GM19035 (cell line): ENCODE measurements around the gene SUGCT.
A peak's percentile ranks its signal among the peaks of the same experiment; 100 is the strongest.
"Not testable (repeated sequence)": the region's sequence is repeated elsewhere in the genome, so short reads cannot be mapped to it uniquely, and the experiment has no call there.

ENCODE experiments used
- ATAC-seq: cut with Tn5 transposase; IDR thresholded peaks from one replicate; pipeline ENCODE4 v1.9.1; 2021; ENCODE audit not compliant: unreplicated experiment

The SUGCT gene

GRCh38 chr7:40199076-40199802, 64.4 kb downstream of the SUGCT start:
- ATAC-seq: no peak

- ATAC-seq: no peak
These were observed 66.0 kb downstream of the SUGCT start for GRCh38 chr7:40200791-40201190.

GRCh38 chr7:40202851-40203250, 68.0 kb downstream of the SUGCT start:
- no peak for ATAC-seq

- ATAC-seq: no peak
These were observed 69.8 kb downstream of the SUGCT start for GRCh38 chr7:40204581-40204980.

GRCh38 chr7:40205992-40206391, 71.2 kb downstream of the SUGCT start:
- ATAC-seq: no peak

- no peak for ATAC-seq
These were observed 76.6 kb downstream of the SUGCT start for GRCh38 chr7:40211276-40212003.

GRCh38 chr7:40213291-40213690, 78.5 kb downstream of the SUGCT start:
- no peak for ATAC-seq

GRCh38 chr7:40213856-40214255, 79.1 kb downstream of the SUGCT start:
- no peak for ATAC-seq

- not testable (repeated sequence) for ATAC-seq
These were observed 83.8 kb downstream of the SUGCT start for GRCh38 chr7:40218612-40219011.

GRCh38 chr7:40219917-40220316, 85.1 kb downstream of the SUGCT start:
- ATAC-seq: no peak

- no peak for ATAC-seq
These were observed 85.7 kb downstream of the SUGCT start for GRCh38 chr7:40220421-40220911.

- ATAC-seq: no peak
These were observed 87.0 kb downstream of the SUGCT start for GRCh38 chr7:40221836-40222235.

GRCh38 chr7:40223451-40224127, 88.8 kb downstream of the SUGCT start:
- no peak for ATAC-seq

- ATAC-seq: no peak
These were observed 95.3 kb downstream of the SUGCT start for GRCh38 chr7:40230101-40230500.

GRCh38 chr7:40231796-40232195, 97.0 kb downstream of the SUGCT start:
- ATAC-seq: no peak

GRCh38 chr7:40232242-40232893, 97.6 kb downstream of the SUGCT start:
- ATAC-seq: peak; percentile 61

- no peak for ATAC-seq
These were observed 99.2 kb downstream of the SUGCT start for GRCh38 chr7:40234046-40234445.

GRCh38 chr7:40234666-40235065, 99.9 kb downstream of the SUGCT start:
- no peak for ATAC-seq

- ATAC-seq: no peak
These were observed 102.9 kb downstream of the SUGCT start for GRCh38 chr7:40237731-40238130.

GRCh38 chr7:40239755-40240303, 105.0 kb downstream of the SUGCT start:
- ATAC-seq: no peak

- ATAC-seq: no peak
These were observed 108.3 kb downstream of the SUGCT start for GRCh38 chr7:40243076-40243475.
